Activated CD4-positive, alpha-beta T cell treated with anti-CD3 and anti-CD28 coated beads for 36 hours (primary cell): ENCODE data around the gene ELAVL3. TPM values are rescaled to one million over a fixed set of nuclear protein-coding genes. Genes with fewer than 3 reads are reported as not detected.
"Not testable (repeated sequence)": the region's sequence is repeated elsewhere in the genome, so short reads cannot be mapped to it uniquely, and the experiment has no call there.

Source experiments
- ATAC-seq: fragments of 200-7000 bp; cut with Tn5 transposase; one replicate; pipeline ENCODE4 v1.10.0; 2021; ENCODE audit warnings: mild to moderate bottlenecking, moderate library complexity
- CTCF ChIA-PET: fragments of 350-600 bp; sonication (Branson Sonifier 250); formaldehyde crosslinking; loops from one replicate; lab custom pipeline; 2021; ENCODE audit warnings: antibody characterized with exemption; lab: Charles Lee
- POLR2A ChIA-PET: fragments of 350-600 bp; sonication (Branson Sonifier 250); formaldehyde crosslinking; loops from one replicate; lab custom pipeline; 2021; ENCODE audit warnings: antibody characterized with exemption, inconsistent platforms; lab: Charles Lee
- DNase-seq: peaks from one replicate; pipeline ENCODE4 v3.0.0-alpha.2; 2020
- H3K27ac Mint-ChIP-seq: one replicate; pipeline ENCODE4 v1.8.0; 2021; ENCODE audit warnings: mixed read lengths
- H3K27me3 Mint-ChIP-seq: one replicate; pipeline ENCODE4 v1.8.0; 2021; ENCODE audit warnings: mixed read lengths
- H3K36me3 Mint-ChIP-seq: one replicate; pipeline ENCODE4 v1.8.0; 2021; ENCODE audit warnings: low read depth, mixed read lengths
- H3K4me1 Mint-ChIP-seq: one replicate; pipeline ENCODE4 v1.8.0; 2021; ENCODE audit warnings: mixed read lengths
- H3K4me3 Mint-ChIP-seq: one replicate; pipeline ENCODE4 v1.8.0; 2021; ENCODE audit warnings: mild to moderate bottlenecking, moderate library complexity, mixed read lengths
- H3K9me3 Mint-ChIP-seq: one replicate; pipeline ENCODE4 v1.8.0; 2021; ENCODE audit warnings: low read depth, mixed read lengths
- intact Hi-C, 2 experiments: fragments of 100-400 bp; cut with DNase I in 1 of 2; cut with micrococcal nuclease in 1 of 2; formaldehyde crosslinking; loops; one replicate each; pipeline versions ENCODE4 v1.14.2 to v1.15.1; 2022 to 2024; cut with DNase I, micrococcal nuclease
- total RNA-seq, 2 experiments: library from RNA; stranded (reverse); gene quantifications; one replicate each; pipeline ENCODE4 v1.2.3, GENCODE V29; 2021

The ELAVL3 gene
- total RNA-seq, 2 experiments from 2014 or later: 0.09 TPM; not detected in 1

DNA sequence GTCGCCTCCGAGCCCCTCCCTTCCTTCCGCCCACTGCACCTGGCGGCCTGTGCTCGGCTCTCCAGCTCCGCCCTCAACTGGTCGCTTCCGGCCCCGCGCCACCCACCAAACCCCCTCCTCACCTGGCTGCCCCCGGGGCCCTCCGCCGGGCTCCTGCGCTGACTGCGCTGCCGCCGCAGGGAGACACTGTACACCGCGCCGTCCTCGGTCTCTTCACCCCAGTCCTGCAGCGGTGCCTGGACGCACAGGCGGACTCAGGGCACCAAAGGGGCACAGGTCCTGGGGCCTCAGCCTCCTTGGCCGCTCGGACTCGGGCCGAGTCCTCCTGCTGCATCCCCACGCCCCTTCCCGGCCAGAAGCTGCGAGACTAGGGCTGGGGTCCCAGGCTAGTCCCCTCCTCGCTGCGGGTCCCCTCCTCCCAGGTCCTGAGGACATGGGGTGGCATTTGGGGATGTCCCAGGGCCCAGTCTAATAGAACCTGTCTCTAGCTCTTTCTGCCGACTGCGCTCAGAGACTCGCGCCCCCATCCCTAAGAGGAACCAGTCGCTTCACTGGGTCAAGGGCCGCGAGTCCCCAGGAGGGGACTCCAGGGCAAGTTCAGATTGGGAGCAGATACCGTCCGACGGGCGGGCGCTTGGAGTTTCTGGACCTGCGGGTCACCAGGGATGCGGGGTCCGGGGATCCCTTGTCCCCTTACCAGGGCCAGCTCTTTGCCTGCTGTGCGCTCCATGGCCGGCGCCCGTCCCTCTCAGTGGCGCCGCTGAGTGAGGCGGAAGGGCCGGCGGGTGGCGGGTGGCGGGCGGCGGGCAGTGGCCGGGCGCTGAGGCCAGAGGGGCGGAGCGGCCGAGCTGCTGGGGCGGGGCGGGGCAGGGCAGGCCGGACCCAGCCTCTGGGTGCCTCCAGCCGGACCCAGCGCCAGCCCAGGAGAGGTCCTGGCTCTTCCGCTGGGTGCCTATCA is 62.0 kb downstream of the ELAVL3 start, which contains the start of gene RGL3:
Gene RGL3 (minus strand): TSS at position 766 of the 958 bp plus-strand sequence. CDS start 36 bp downstream, at position 730.
- no peaks in the 10 kb centered on the region for H3K36me3 Mint-ChIP-seq
- POLR2A ChIA-PET: no interaction called here
- H3K4me3 Mint-ChIP-seq: no peak within 1 kb of the TSS
- H3K9me3 Mint-ChIP-seq: no peaks in the 10 kb centered on the region
- H3K27me3 Mint-ChIP-seq: peaks cover 57% of the 10 kb centered on the region
- ATAC-seq: no peak
- intact Hi-C loops: no loop called here
- H3K27ac Mint-ChIP-seq: no peak within 1 kb of the TSS
- H3K4me1 Mint-ChIP-seq: peaks cover 31% of the 10 kb centered on the region
- CTCF ChIA-PET: interaction anchor here (0.7 to 1.5 kb wide), 3 partner anchors 36 to 79 kb away, joined by 3 to 6 read pairs (median 5); partner anchors contain the start of gene EPOR
- DNase-seq: no peak

DNA sequence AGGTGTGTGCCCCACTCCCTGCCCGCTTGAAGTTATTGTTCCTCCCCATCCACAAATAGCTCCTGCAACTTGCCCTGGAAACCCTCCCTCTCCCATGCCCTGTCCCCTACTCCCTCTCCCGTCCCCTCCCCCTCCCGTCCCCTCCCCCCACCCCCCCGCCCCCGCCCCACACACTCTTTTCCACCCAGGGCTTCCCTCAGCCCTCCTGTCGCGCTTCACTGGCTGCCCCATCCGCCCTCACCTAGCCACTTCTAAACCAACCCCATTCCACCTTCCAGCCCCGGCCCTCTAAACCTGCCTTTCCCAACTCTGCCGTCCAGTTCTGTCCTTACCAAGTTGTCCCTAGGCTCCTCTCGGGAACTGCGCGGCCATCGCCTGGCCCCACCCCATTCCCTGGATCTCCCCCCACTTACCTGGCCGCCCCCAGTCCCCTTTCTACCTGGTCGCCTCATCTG is 62.7 kb downstream of the ELAVL3 start:
- Mint-ChIP-seq H3K27me3 (peaks cover 51% of the 10 kb centered on the region), H3K4me3 (no peak overlapping the region), H3K9me3 (no peaks in the 10 kb centered on the region)

DNA sequence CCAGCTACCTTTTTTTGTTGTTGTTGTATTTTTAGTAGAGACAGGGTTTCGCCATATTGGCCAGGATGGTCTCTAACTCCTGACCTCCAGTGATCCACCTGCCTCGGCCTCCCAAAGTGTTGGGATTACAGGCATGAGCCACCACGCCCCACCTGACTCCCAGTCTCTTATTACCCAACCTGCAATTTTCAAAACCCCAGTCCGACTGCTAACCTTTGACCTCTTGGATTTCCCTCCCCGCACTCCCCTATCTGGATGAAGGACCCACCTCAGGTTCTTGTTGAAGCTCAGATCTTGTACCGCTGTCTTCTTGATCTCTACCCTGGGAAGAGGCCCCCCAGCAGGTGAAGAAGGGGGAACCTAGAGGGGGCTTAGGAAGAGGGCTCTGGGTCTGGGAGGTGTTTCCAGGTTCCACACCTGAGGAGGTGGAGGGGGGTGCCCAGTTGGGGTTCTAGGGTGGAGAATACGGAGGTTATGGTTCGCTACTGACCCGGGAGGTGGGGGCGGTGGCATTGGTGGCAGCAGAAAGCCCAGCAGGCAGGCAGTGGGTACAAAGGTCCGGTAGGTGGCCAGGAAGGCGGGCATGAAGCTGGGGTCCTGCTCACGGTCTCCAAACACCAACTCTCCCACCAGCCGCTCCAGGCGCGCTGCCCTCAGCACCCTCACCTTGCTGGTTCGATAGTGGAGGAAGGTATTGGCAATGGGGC is 64.3 kb downstream of the ELAVL3 start:
- DNase-seq: no peak
- CTCF ChIA-PET: interaction anchor here (0.6 to 2.5 kb wide), 2 partner anchors 10 to 14 kb away, joined by 3 to 7 read pairs; no protein-coding TSS in a partner anchor
- Mint-ChIP-seq H3K9me3 (no peaks in the 10 kb centered on the region), H3K27me3 (peaks cover 37% of the 10 kb centered on the region), H3K4me3 (no peak overlapping the region), H3K4me1 (peaks cover 12% of the 10 kb centered on the region), H3K27ac (no peak overlapping the region), H3K36me3 (no peaks in the 10 kb centered on the region)
- no peak for ATAC-seq
- intact Hi-C loops: no loop called here
- POLR2A ChIA-PET: no interaction called here

More for the DNA sequence above, 62.7 kb downstream of the ELAVL3 start:
- CTCF ChIA-PET: interaction anchor here (0.6 to 1.5 kb wide), 3 partner anchors 37 to 164 kb away, joined by 3 to 5 read pairs (median 3); partner anchors contain the start of gene TSPAN16
- H3K36me3 Mint-ChIP-seq: no peaks in the 10 kb centered on the region
- intact Hi-C loops: no loop called here
- ATAC-seq (no peak), DNase-seq (no peak)
- H3K27ac Mint-ChIP-seq: no peak overlapping the region
- POLR2A ChIA-PET: no interaction called here
- peaks cover 27% of the 10 kb centered on the region for H3K4me1 Mint-ChIP-seq

DNA sequence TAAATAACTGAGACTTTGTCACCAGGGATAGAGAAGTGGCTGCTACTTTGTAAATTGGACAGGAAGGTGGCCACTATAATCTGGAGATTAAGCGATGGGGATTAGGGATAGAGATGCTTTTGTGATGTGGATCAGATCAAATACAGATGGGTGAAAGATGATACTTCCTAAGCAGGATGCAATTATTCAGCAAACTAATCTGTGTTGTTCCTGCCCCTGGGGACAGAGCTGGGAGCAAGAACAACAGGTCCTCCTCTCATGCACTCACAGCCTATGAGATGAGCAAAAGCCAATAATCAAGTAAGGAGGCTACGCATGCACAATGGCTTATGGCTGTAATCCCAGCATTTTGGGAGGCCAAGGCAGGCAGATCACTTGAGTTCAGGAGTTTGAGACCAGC is 66.3 kb downstream of the ELAVL3 start:
- Mint-ChIP-seq H3K9me3 (no peaks in the 10 kb centered on the region), H3K27me3 (peaks cover 26% of the 10 kb centered on the region), H3K4me3 (no peak overlapping the region), H3K27ac (no peak overlapping the region), H3K4me1 (no peaks in the 10 kb centered on the region), H3K36me3 (no peaks in the 10 kb centered on the region)
- ATAC-seq: no peak
- intact Hi-C loops: no loop called here
- no peak for DNase-seq
- ChIA-PET CTCF (no interaction called here), POLR2A (no interaction called here)

DNA sequence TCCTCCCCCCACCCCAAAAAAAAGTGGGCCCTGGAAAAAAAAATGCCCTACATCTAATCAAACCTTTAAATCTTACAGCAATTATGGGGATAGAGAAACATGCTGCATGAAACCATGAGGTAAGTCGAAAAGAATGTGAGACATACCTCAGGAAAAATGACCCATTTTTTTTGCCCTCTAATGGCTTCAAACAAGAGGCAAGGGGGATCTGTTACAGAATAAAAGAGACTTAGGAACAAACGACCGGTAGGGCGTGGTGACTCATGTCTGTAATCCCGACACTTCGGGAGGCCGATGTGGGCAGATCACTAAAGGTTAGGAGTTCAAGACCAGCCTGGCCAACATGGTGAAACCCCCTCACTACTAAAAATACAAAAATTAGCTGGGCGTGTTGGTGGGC is 70.2 kb downstream of the ELAVL3 start:
- no peak overlapping the region for H3K4me3 Mint-ChIP-seq
- H3K9me3 Mint-ChIP-seq: no peaks in the 10 kb centered on the region
- ChIA-PET POLR2A (interaction anchor here (0.7 kb wide), 1 partner anchor 927 kb away, joined by 3 read pairs; no protein-coding TSS in a partner anchor), CTCF (no interaction called here)
- H3K4me1 Mint-ChIP-seq: peaks cover 4% of the 10 kb centered on the region
- ATAC-seq: no peak
- no peak for DNase-seq
- H3K36me3 Mint-ChIP-seq: no peaks in the 10 kb centered on the region
- intact Hi-C loops: no loop called here
- H3K27ac Mint-ChIP-seq: no peak overlapping the region
- peaks cover 7% of the 10 kb centered on the region for H3K27me3 Mint-ChIP-seq

DNA sequence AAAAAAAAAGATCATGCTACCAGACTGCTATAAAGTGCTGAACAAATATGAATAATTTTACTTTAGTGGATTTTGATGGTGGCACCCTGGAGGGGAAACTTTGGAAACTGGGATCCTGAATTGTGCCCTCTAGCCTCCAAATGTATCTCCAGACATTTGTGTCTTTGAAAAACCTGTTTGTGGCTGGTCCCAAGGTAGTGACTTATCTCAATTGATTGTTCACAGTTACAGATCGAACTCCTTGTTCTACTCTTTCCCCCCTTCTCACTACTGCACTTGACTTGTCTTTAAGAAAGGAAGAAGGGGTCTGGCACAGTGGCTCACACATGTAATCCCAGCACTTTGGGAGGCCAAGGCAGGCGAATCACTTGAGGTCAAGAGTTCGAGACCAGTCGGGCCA is 72.3 kb downstream of the ELAVL3 start:
- Mint-ChIP-seq H3K4me1 (peaks cover 4% of the 10 kb centered on the region), H3K36me3 (no peaks in the 10 kb centered on the region), H3K27me3 (peaks cover 7% of the 10 kb centered on the region), H3K27ac (no peak overlapping the region), H3K4me3 (no peak overlapping the region), H3K9me3 (no peaks in the 10 kb centered on the region)
- POLR2A ChIA-PET: no interaction called here
- CTCF ChIA-PET: no interaction called here
- ATAC-seq: no peak
- intact Hi-C loops: no loop called here
- no peak for DNase-seq

DNA sequence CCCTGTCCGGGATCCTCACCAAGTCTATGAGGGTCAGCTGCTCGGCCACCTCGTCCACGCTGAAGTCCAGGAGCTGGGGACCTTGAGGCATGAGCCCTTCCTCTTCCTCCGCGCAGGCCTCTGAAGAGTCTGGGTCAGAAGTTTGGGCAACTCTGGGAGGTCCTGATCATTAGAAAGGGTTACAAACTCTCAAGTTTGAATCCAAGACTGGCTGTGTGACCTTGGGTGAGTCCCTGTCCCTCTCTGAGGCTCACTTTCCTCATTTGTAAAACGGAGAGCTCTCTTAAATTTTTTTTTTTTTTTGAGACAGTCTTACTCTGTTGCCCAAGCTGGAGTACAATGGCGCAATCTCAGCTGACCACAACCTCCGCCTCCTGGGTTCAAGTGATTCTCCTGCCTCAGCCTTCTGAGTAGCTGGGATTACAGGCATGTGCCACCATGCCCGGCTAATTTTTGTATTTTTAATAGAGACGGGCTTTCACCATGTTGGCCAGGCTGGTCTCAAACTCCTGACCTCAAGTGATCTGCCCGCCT is 74.1 kb downstream of the ELAVL3 start:
- H3K27me3 Mint-ChIP-seq, H3K27ac Mint-ChIP-seq, ATAC-seq, H3K36me3 Mint-ChIP-seq, DNase-seq, H3K4me3 Mint-ChIP-seq, H3K9me3 Mint-ChIP-seq, H3K4me1 Mint-ChIP-seq: not testable (repeated sequence)
- ChIA-PET POLR2A (interaction anchor here (1.1 kb wide), 1 partner anchor 26 kb away, joined by 4 read pairs; no protein-coding TSS in a partner anchor), CTCF (interaction anchor here (0.5 to 2.2 kb wide), 6 partner anchors 10 to 54 kb away, joined by 3 to 8 read pairs (median 6); partner anchors contain the start of genes ODAD3 and PRKCSH)
- intact Hi-C loops: loop anchor here in 1 of 2 experiments (1.0 kb wide), 2 partner anchors 25 to 113 kb away; no protein-coding TSS in a partner anchor

DNA sequence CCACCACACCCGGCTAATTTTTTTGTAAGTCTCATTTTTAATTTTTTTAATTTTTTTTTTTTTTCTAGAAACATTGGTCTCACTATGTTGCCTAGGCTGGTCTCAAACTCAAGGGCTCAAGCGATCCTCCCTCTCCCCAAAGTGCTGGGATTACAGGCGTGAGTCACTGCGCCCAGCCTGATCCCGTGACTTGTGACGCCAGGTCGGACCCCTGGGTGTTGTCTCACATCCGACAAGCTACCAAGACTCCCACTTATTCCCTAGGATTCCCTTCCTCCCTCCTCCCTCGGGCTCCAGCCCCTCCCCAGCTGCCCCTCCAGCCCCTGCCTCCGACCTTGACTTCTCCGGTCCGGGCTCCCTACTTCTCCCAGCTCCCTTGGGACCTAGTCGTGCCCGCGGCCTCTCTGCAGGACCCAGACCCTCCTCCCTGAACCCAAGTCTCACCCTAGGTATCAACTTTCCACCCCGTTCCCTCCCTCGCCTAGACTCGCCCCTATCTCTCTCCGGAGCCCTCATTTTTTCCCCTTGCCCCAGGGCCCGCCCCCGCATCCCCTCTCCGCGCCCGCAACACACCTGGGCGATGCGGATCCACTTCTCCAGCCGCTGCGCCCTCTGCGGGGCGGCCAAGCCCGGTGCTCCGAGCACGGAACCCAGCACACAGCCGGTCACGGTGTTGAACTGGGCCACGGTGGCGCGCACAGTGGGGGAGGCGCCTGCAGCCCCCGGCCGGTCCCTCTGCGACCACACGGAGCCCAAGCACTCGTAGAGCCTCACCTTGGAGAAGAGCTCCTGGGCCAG is 74.8 kb downstream of the ELAVL3 start:
- peak; percentile 88 for ATAC-seq
- intact Hi-C loops: loop anchor here in 1 of 2 experiments (1.0 kb wide), 2 partner anchors 25 to 113 kb away; no protein-coding TSS in a partner anchor
- ChIA-PET POLR2A (interaction anchor here (0.5 to 1.1 kb wide), 3 partner anchors 20 to 210 kb away, joined by 4 to 5 read pairs (median 4); no protein-coding TSS in a partner anchor), CTCF (interaction anchor here (0.5 to 2.2 kb wide), 7 partner anchors 10 to 297 kb away, joined by 3 to 8 read pairs (median 4); no protein-coding TSS in a partner anchor)
- H3K27ac Mint-ChIP-seq: no peak overlapping the region
- peak; percentile 81 for DNase-seq
- H3K4me3 Mint-ChIP-seq: no peak overlapping the region
- no peaks in the 10 kb centered on the region for H3K36me3 Mint-ChIP-seq
- H3K27me3 Mint-ChIP-seq: peaks cover 6% of the 10 kb centered on the region
- peaks cover 4% of the 10 kb centered on the region for H3K4me1 Mint-ChIP-seq
- H3K9me3 Mint-ChIP-seq: no peaks in the 10 kb centered on the region

DNA sequence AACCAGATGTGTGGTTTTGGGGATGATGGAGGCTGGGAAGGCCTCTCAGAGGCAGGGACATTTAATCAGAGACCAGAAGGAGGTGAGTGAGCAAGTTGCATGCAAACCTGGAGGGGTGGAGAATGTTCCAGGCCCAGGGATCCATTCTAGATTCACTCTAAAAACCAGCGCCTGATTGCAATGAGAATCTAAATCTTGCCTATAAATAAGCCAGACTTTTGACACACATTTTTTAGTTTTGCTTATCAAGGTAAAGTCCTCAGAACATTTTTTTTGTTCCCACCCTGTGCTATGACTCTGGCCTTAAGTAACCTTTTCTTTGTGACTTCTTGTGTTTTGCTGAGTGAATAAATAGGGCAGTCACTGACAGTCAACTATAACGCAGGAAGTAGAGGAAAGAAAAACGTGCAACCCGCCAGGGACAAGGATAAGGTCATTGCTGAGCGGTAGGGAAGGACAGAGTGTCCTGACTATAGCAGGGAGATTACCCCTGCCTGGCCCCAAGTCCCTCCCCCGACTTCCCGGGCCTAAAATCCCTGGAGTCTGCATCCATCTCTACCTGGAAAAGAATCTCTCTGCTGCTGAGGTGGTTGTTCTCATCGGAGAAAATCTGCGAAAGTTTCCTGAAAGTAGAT is 76.1 kb downstream of the ELAVL3 start:
- ATAC-seq: no peak
- Mint-ChIP-seq H3K4me1 (peaks cover 4% of the 10 kb centered on the region), H3K9me3 (no peaks in the 10 kb centered on the region), H3K36me3 (no peaks in the 10 kb centered on the region), H3K27ac (no peak overlapping the region), H3K27me3 (peaks cover 3% of the 10 kb centered on the region), H3K4me3 (no peak overlapping the region)
- intact Hi-C loops: no loop called here
- ChIA-PET POLR2A (no interaction called here), CTCF (interaction anchor here (1.5 kb wide), 1 partner anchor 111 kb away, joined by 3 read pairs; no protein-coding TSS in a partner anchor)
- DNase-seq: no peak
